Hepatocyte (in vitro differentiated cells): ENCODE results near the gene KIF6.

Experiments used
- EZH2 ChIP-seq: fragments of 200-600 bp; sonication (generic); IDR thresholded peaks from 2 replicates; pipeline ENCODE4 v1.6.1; 2016; ENCODE audit warnings: antibody characterized with exemption, mild to moderate bottlenecking, borderline replicate concordance
- EZH2phosphoT487 ChIP-seq: fragments of 200-600 bp; sonication (generic); IDR thresholded peaks from one replicate; pipeline ENCODE4 v1.6.1; 2018; ENCODE audit warnings: antibody characterized with exemption, mild to moderate bottlenecking, low read depth, moderate library complexity; ENCODE audit not compliant: unreplicated experiment, severe bottlenecking
- TF ChIP-seq, protein P1 (sequence below): fragments of 200-600 bp; sonication (generic); IDR thresholded peaks from 2 replicates; pipeline ENCODE4 v1.5.1; 2016; ENCODE audit warnings: antibody characterized with exemption, mild to moderate bottlenecking; ENCODE audit not compliant: poor library complexity

DNA sequence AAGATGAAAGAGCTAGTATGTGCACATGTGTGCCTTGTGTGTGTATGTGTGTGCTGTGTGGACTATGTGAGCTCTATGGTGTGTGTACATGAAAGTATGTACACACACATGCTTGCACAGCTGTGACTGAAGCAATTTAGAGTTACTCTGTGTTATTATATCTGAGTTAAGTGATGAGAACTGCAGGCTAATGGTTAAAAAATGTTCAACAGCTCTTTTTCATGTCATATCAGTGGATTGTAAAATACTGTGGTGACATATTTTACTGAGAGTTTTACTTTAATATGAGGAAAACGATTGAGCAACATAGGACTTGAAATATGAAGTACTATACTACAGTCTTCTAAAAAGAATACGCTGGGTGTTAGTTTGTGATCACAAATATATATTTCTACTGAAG, 207.0 kb downstream of the KIF6 start:
- TF ChIP-seq, protein P1, sequence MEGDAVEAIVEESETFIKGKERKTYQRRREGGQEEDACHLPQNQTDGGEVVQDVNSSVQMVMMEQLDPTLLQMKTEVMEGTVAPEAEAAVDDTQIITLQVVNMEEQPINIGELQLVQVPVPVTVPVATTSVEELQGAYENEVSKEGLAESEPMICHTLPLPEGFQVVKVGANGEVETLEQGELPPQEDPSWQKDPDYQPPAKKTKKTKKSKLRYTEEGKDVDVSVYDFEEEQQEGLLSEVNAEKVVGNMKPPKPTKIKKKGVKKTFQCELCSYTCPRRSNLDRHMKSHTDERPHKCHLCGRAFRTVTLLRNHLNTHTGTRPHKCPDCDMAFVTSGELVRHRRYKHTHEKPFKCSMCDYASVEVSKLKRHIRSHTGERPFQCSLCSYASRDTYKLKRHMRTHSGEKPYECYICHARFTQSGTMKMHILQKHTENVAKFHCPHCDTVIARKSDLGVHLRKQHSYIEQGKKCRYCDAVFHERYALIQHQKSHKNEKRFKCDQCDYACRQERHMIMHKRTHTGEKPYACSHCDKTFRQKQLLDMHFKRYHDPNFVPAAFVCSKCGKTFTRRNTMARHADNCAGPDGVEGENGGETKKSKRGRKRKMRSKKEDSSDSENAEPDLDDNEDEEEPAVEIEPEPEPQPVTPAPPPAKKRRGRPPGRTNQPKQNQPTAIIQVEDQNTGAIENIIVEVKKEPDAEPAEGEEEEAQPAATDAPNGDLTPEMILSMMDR, result no peak
- TF ChIP-seq EZH2phosphoT487 (no peak), EZH2 (no peak)
